Measurements from ENCODE around the gene FADS1. TPM values are rescaled to one million over a fixed set of nuclear protein-coding genes. Genes with fewer than 3 reads are reported as not detected.

FADS1 gene
- total RNA-seq, 3 donors from 2014 or later: 8.8 to 112 (median 15.1) TPM

DNA sequence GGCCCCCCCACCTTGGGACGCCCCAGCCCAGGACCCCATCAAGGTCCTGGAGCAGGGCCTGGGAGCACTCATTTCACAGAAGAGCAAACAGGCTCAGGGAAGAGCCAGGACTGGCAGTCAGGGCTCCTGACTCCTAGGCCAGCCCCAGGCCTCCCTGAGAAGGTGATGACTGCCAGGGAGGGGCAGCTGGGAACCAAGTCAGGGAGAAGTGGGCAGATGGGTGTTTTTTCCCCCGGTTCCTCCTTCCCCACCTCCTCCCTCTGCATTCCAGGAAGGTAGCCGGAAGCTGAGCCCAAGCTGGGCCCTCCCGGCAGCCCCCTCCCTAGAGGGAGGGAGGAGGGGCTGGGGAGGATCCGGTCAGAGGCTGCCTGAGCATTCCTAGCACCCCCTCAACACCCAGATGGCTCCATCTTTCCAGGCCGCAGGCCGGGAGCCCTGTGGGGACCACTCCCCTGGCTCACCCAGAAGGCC is 44.8 kb downstream of the FADS1 start:
- no peak for DNase-seq (ENCODE audit: low spot score in 2 of 2)
- TF ChIP-seq POLR2A (IDR thresholded peaks at IDR 0.05) (no peak), POLR2AphosphoS5 (IDR thresholded peaks at IDR 0.05) (no peak)
- TF ChIP-seq, protein P1, sequence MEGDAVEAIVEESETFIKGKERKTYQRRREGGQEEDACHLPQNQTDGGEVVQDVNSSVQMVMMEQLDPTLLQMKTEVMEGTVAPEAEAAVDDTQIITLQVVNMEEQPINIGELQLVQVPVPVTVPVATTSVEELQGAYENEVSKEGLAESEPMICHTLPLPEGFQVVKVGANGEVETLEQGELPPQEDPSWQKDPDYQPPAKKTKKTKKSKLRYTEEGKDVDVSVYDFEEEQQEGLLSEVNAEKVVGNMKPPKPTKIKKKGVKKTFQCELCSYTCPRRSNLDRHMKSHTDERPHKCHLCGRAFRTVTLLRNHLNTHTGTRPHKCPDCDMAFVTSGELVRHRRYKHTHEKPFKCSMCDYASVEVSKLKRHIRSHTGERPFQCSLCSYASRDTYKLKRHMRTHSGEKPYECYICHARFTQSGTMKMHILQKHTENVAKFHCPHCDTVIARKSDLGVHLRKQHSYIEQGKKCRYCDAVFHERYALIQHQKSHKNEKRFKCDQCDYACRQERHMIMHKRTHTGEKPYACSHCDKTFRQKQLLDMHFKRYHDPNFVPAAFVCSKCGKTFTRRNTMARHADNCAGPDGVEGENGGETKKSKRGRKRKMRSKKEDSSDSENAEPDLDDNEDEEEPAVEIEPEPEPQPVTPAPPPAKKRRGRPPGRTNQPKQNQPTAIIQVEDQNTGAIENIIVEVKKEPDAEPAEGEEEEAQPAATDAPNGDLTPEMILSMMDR (IDR thresholded peaks at IDR 0.05): no peak
- no peaks in the 10 kb centered on the region for H3K9me3 ChIP-seq
- H3K4me1 ChIP-seq: no peaks in the 10 kb centered on the region
- no peaks in the 10 kb centered on the region for H3K36me3 ChIP-seq
- no peak overlapping the region for H3K4me3 ChIP-seq
- H3K27ac ChIP-seq: no peak overlapping the region
- H3K27me3 ChIP-seq: no peaks in the 10 kb centered on the region
- intact Hi-C loops (cut with DNase I; ENCODE audit: low total_unique reads): no loop called here

DNA sequence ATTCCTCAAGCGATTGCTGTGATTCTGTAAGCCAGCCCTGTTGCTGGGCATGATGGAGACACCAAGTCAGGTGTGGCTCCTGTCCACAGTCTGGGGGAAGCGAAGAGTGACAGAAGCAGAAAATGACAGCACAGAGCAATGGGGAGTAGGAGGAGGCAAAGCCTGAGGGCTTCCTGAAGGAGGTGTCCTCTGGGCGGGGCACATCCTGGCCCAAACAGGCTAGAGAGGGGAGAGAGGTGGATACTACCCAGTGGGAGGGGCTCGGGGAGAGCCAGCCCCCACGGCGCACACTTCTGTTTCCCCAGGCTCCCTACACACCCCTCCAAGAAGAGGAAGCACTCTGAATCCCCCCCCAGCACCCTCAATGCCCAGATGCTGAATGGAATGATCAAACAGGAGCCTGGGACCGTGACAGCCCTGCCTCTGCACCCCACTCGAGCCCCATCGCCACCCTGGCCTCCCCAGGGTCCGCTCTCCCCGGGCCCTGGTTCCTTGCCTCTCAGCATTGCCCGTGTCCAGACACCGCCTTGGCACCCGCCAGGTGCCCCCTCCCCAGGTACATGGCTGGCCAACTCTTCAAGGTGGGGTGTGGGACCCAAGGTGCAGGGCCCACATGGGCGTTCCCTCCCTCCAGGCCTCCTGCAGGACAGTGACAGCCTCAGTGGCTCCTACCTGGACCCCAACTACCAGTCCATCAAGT is 45.5 kb downstream of the FADS1 start:
- Histone ChIP-seq H3K4me3 (no peak overlapping the region), H3K27me3 (no peaks in the 10 kb centered on the region), H3K4me1 (no peaks in the 10 kb centered on the region), H3K27ac (no peak overlapping the region), H3K9me3 (no peaks in the 10 kb centered on the region), H3K36me3 (no peaks in the 10 kb centered on the region)
- intact Hi-C loops (cut with DNase I; ENCODE audit: low total_unique reads): no loop called here
- DNase-seq (ENCODE audit: low spot score in 2 of 2): no peak
- TF ChIP-seq, protein P1 (IDR thresholded peaks at IDR 0.05): no peak
- TF ChIP-seq POLR2A (IDR thresholded peaks at IDR 0.05) (no peak), POLR2AphosphoS5 (IDR thresholded peaks at IDR 0.05) (no peak)

DNA sequence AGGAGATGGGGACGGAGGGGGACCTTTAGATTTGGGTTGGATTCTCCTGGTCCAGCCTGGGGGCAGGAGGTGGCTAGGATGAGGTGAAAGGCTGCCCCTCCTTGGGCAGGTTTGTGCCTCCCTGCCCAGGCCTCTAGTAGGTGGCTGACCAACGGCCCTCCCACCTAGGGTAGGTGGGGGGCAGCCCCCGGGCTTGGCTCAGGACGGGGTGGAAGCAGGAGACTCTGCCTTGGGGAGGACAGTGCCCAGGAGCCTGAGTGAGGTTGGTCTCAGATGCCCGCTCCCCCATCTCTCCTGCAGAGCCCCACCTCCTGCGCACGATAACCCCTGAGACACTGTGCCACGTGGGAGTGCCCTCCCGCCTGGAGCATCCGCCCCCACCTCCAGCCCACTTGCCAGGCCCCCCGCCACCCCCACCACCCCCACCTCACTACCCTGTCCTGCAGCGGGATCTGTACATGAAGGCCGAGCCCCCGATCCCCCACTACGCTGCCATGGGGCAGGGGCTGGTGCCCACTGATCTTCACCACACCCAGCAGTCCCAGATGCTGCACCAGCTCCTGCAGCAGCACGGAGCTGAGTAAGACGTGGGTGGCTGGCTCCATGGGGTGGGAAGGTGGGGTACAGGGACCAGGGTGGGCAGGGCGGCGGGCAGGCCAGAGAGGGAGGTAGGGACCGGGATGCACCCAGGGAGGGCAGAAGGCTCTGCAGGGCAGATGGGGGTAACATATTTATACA is 46.7 kb downstream of the FADS1 start:
- no peak for DNase-seq (ENCODE audit: low spot score in 2 of 2)
- no peaks in the 10 kb centered on the region for H3K9me3 ChIP-seq
- no peak overlapping the region for H3K27ac ChIP-seq
- TF ChIP-seq POLR2A (IDR thresholded peaks at IDR 0.05) (no peak), POLR2AphosphoS5 (IDR thresholded peaks at IDR 0.05) (no peak)
- TF ChIP-seq, protein P1 (IDR thresholded peaks at IDR 0.05): no peak
- H3K27me3 ChIP-seq: no peaks in the 10 kb centered on the region
- intact Hi-C loops (cut with DNase I; ENCODE audit: low total_unique reads): no loop called here
- H3K4me3 ChIP-seq: no peak overlapping the region
- no peaks in the 10 kb centered on the region for H3K36me3 ChIP-seq
- no peaks in the 10 kb centered on the region for H3K4me1 ChIP-seq

DNA sequence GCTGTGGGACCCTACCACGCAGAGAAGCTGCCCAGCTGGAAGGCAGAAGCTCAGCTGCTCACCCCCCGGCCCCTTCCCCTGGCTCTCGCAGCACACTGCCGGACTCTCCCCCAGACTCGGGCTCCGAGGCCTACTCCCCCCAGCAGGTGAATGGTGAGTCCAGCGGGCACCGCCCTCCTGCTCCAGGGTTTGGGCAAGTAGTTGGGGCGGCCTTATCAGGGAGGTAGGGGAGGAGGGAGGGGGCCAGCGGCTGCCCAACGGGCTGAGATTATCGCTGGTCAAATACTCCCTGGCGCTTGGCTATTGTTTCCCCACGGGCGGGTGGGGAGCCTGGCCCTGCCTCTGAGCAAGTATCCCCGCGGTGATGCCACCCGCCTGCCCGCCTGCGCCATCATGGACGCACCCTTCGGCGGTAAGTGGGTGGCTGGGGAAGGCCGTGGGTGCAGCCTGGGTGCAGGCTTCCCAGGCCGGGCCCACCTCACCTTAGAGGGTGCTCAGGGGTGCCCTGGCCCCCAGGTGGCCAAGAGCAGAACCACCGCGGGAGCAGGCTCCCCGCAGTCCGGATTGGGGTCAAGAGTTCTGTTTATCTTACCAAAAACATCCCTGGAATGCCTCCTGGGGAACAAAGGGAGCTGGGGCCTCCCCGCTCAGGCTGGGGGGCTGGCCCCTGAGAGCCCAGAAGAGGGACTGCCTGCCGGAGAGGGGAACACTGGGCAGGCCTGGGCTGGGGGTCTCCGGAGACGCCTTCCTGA is 47.5 kb downstream of the FADS1 start:
- Histone ChIP-seq H3K36me3 (no peaks in the 10 kb centered on the region), H3K9me3 (no peaks in the 10 kb centered on the region), H3K4me3 (no peak overlapping the region), H3K27me3 (no peaks in the 10 kb centered on the region), H3K27ac (no peak overlapping the region), H3K4me1 (no peaks in the 10 kb centered on the region)
- intact Hi-C loops (cut with DNase I; ENCODE audit: low total_unique reads): no loop called here
- TF ChIP-seq POLR2A (IDR thresholded peaks at IDR 0.05) (no peak), POLR2AphosphoS5 (IDR thresholded peaks at IDR 0.05) (no peak)
- TF ChIP-seq, protein P1 (IDR thresholded peaks at IDR 0.05): no peak
- no peak for DNase-seq (ENCODE audit: low spot score in 2 of 2)
